HG03442 (cell line): Measurements from ENCODE around the gene JPH3.

Experiments
- ATAC-seq: cut with Tn5 transposase; IDR thresholded peaks from one replicate; pipeline ENCODE4 v1.9.1; 2021; ENCODE audit warnings: mild to moderate bottlenecking, moderate library complexity; ENCODE audit not compliant: unreplicated experiment

Gene JPH3

GRCh38 chr16:87598431-87598830 is 3.9 kb upstream of the JPH3 start:
- no peak for ATAC-seq

GRCh38 chr16:87600246-87600645 is 2.1 kb upstream of the JPH3 start:
- ATAC-seq, result no peak

GRCh38 chr16:87601401-87601981 is 817 bp upstream of the JPH3 start:
- ATAC-seq, result no peak

GRCh38 chr16:87602821-87603683 is 744 bp downstream of the JPH3 start:
- no peak for ATAC-seq

- ATAC-seq, result no peak
Measured at GRCh38 chr16:87603684-87604633, 1.7 kb downstream of the JPH3 start.

GRCh38 chr16:87604634-87605111 is 2.4 kb downstream of the JPH3 start:
- no peak for ATAC-seq

- ATAC-seq, result no peak
Measured at GRCh38 chr16:87607223-87607622, 4.9 kb downstream of the JPH3 start.

GRCh38 chr16:87607871-87608270 is 5.6 kb downstream of the JPH3 start:
- no peak for ATAC-seq

- ATAC-seq, result no peak
Measured at GRCh38 chr16:87608400-87608985, 6.2 kb downstream of the JPH3 start.

- no peak for ATAC-seq
Measured at GRCh38 chr16:87610026-87610425, 7.7 kb downstream of the JPH3 start.

GRCh38 chr16:87611456-87611855 is 9.1 kb downstream of the JPH3 start:
- no peak for ATAC-seq

- ATAC-seq, result no peak
Measured at GRCh38 chr16:87613961-87614360, 11.7 kb downstream of the JPH3 start.

- no peak for ATAC-seq
Measured at GRCh38 chr16:87615621-87616041, 13.3 kb downstream of the JPH3 start.

- ATAC-seq, result no peak
Measured at GRCh38 chr16:87616556-87616955, 14.2 kb downstream of the JPH3 start.

GRCh38 chr16:87618216-87618615 is 15.9 kb downstream of the JPH3 start:
- no peak for ATAC-seq

GRCh38 chr16:87619360-87620200 is 17.3 kb downstream of the JPH3 start:
- ATAC-seq, result no peak

- no peak for ATAC-seq
Measured at GRCh38 chr16:87620201-87620495, 17.8 kb downstream of the JPH3 start.

- ATAC-seq, result no peak
Measured at GRCh38 chr16:87621550-87621829, 19.2 kb downstream of the JPH3 start.

- no peak for ATAC-seq
Measured at GRCh38 chr16:87621976-87622713, 19.8 kb downstream of the JPH3 start.
